Activated CD8-positive, alpha-beta memory T cell treated with anti-CD3 and anti-CD28 coated beads, Interleukin-2, amount 50 U/mL, for 24 hours (primary cell): ENCODE results near the gene CIPC.

ENCODE experiments used
- DNase-seq: peaks from one replicate; pipeline ENCODE4 v3.0.0-alpha.2; 2020; ENCODE audit errors: extremely low read depth

The CIPC gene

DNA sequence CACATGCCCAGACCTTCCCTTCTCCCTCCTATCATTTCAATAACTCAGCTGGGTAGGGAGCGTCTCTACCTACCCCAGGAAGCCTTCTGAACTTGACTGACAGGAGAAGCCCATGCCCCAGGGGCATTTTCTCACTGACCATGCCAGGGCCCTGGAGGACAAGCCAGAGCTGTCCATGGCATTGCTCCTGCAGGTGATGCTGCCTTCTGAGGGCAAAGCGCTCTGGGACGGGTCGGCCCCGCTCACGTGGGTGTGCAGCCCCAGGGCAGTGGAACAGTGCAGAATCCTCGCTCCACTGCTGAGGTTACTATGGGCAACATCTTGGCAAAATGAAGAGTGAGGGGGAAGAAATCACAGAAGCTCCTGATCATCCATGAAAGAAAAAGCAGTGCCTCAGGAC, 28.5 kb upstream of the CIPC start:
- no peak for DNase-seq

DNA sequence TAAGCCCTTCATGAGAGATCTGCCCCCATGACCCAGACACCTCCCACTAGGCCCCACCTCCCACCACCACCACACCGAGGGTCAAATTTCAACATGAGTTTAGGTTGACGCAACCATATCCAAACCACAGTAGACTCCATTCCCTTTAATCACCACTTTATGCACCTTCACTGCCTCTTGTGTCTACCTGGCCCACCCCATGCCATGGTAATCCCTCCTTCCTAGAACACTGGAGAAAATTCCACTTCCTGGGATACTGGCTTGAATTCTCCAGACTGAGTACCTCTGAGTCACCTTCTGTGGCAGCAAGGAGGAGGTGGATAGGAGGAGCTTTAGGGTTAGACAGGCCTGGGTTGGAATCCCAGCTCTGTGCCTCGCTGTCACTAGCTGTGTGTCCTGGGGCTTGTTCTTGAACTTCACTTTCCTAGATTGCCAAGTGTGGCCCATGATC, 26.1 kb upstream of the CIPC start:
- DNase-seq: no peak

DNA sequence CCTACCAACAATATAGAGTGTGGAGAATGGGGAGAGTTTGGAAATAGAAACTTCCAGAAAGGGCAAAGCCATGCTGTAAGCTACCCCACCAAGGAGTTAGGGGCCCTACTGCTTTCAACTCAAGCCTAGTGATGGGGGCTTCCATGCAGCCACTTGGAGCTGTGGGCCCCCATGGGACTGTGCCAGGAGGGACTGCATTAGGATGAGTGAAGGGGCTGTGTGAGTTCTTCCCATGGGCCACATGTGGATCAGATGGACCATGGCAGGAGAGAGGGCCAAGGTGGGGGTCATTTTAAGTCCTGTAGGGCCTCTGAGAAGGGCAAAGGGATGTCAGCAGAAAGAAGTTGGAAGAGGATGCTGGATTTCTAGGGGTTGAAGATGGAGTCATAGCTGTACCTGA, 23.1 kb upstream of the CIPC start:
- DNase-seq: no peak

DNA sequence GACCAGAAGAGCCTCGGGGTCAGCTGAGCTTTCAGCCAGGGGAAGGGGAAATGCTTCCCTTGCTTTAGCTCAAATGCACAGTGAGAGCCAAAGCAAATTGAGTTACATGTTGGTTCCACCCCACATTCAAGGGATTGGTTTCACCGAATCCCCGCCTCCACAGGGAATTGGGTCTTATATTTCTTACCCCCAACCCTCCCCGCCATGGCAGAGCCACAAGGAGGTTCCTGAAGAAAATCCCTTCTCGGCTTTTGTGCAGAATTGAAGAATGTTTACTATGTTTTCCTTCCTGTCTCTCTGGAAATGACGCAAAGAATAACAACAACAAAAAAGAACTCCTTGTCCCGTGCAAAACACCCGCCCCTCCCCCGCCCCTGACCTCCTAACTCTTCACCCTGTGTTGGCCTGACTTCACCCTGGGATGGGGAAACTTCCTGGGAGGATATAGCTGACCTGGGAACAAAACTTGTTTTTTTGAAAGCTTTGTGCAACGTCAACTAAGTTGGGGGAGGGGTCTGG, 21.9 kb upstream of the CIPC start:
- DNase-seq: no peak

DNA sequence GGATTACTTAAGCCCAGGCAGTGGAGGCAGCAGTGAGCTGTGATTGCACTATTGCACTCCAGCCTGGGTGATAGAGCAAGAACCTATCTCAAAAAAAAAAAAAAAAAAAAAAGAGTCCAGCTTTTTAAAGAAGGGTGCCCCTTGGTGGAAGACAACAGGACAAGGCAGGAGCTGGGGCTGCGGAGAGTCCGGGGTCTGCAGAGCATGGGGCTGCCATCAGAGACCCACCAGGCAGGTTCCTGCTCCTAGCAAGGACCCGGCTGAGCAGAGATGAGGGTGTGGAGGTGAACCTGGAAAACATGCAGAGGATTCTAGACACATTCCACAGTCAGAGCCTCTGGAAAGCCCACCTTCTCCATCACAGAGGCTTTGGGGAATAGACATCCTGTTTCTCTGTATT, 21.0 kb upstream of the CIPC start:
- DNase-seq: no peak

DNA sequence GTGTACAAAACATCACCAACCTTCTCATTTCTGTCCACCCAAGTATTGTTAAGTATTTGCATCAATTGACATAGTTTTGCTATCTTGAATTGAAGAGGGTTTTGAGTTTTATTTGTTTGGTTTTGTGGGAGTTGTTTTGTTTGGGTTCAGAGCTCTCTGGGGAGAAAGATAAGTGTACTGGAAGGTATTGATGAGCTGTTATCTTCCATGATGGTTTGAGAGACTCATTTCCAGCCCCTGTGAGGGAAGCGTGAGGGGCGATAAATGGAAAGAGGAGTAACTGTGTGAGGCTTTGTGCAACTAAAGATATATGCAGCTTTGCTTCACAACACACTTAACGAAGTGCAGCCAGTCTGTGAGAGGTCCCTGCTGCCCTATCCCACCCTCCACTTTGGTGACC, 15.7 kb upstream of the CIPC start:
- DNase-seq: no peak

DNA sequence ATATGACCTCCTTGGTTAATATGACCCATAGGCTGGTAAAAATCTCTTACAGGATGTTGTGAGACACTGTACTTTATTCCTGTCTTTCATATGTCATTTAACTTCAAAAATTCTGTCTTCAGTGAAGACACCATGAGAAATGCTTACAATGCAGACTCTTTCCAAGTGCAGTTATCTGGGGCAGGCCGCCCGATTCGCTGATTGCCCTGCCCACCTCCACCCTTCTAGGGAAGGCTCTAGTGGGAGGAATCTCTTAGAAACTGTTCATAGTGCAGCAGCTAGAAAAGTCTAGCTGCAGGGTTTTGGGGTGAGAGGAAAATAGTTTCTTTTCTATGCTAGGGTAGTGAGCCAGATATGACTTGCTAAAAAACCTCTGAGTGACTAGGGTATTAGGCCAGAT, 15.0 kb upstream of the CIPC start:
- no peak for DNase-seq

DNA sequence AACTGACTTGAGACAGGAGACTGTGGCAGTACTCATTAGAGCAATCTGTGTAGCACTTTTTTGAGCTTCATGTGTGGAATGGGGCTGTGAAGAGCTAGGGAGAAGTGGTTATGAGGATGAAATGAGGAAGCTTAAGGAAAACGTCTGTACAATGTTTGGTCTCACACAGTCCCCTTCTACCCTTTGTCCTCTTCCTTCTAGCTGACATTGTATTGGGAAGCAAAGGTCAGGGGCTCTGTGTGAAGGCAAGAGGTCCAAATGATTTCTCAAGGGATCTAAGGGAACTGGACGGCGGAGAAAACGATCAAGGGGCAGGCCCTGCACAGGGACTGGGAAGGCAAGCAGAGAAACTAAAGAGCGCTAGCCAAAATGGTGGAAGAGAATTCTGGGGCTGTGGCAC, 13.1 kb upstream of the CIPC start:
- no peak for DNase-seq

DNA sequence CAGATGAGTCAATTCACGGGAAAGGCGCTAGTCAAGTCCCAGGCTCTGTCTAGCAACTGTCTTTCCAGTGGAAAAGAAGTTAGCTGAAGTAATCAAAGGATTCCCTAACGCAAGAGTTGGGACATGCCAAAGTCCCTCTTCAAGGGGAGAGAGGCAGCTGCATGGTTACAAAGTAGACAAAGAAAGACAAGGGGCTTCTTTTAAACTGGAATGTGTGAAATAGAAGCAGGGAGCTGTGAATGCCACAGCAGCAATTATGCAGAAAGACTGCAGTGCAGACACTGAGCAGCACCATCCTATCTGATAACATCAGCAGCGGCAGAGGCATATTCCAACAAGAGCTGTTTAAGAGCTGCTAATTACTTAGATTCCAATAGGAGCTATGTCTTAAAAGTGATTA, 12.5 kb upstream of the CIPC start:
- no peak for DNase-seq

DNA sequence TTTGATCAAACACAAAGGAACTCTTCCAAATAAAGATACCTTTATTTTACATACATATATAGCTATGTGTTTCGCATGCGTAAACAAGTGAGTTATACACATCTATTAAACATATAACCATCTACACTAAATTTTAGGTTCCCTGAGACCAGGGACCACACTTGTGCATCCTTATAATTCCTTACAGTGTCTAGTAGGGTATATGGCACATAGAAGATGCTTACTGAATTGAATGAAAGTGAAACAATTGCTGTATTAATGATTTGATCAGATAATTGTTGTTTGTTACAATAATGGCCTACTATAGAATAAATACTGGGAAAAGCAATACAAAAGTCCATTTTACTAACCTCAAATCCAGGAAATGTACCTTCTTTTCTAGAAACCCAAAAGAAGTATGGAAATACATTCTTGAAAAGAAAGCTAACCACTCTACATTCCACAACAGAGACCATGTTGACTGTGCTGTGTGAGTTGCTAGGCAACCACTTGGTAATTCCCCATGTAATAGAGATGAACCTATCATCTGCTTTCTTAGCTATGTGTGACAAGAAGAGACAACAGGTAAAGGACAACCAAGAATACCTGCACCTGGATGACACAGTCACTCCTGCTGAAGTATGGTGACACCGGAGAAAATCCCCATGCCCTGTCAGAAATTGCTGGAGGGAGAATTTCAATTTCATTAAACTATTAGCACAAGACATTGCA, 11.9 kb upstream of the CIPC start:
- no peak for DNase-seq

DNA sequence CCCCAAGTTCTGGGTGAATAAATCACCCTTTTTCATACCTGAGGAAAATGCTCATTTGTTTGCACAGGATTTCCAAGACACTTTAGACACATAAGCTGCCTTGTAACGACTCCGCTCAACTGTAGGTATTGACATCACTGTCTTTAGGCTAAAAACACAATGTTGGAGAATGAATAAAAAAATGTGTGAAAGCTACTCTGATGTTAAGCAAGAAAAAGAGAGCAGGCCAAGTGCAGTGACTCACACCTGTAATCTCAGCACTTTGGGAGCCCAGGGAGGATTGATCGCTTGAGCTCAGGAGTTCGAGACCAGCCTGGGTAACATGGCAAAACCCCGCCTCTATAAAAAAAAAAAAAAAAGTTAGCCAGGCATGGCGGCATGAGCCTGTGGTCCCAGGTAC, 11.1 kb upstream of the CIPC start:
- DNase-seq: no peak

DNA sequence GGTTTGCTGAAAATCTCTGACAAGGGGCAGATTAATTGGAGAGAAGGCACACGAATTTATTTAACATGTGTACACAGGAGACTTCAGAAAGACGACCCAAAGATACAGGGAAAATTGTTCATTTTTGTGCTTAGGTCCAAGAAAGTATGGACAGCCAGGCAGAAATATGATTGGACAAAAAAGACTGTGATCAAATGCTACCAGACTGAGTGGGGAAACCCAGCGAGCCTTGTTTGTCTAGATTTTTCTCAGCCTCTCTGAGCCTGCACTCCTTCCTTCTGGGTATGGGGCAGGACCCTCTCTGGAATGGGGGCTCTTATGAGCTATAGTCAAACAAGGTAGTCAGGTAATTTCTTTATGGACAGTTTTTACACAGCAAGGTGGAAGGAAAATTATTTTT, 10.4 kb upstream of the CIPC start:
- DNase-seq: no peak

DNA sequence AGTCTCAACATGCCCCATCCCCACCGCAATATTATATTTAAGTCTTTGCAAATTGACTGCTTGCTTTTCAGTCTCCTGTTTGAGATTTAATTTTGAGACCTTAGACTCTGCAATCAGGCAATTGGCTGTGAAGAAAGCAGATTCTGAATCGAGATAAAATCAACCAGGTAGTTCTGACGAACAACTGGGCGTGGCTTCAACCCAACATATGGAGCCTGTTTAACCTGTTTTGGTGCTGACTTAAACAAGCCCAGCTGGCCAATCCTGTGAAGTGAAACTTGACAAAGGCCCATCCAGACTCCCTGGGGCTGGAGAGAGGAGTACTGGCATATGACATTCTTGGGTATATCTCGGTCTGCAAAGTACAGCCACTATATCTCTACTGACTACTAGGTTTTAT, 9.8 kb upstream of the CIPC start:
- DNase-seq: no peak

DNA sequence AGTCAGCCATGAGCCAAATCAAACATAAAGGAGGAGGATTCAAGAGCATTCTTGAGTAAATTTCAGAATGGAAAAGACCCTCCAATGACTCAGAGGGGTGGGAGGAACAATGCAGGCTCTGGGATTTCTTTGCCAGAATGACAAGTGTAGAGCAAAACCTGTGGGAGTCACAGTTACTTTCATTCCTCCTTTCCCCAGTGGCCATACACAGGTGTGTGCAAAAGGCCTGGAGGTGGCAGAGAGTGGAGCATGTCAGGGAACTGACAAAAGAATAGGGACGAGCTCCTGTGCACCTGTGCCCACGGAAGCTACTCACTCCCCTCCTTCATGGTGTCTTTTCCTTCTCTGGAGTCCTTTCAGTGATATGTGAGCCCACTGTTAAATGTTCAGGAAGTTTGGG, 9.4 kb upstream of the CIPC start:
- no peak for DNase-seq

DNA sequence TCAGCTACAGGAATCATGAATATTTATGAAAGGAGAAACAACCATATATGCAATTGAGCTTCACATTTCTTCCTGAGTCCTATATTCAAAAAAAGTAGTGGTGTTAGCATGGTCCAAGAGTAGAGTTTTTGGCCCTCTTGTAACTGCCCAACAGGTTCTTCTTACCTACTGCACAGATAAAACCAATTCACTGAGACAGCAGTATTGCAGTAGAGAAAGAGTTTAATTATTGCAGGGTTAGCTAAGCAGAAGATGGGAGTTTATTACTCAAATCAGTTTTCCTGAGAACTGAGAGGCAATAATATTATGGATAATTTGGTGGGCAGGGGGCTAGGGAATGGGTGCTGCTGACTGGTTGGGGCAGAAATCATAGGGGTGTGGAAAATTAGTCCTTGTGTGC, 6.5 kb upstream of the CIPC start:
- DNase-seq: no peak

DNA sequence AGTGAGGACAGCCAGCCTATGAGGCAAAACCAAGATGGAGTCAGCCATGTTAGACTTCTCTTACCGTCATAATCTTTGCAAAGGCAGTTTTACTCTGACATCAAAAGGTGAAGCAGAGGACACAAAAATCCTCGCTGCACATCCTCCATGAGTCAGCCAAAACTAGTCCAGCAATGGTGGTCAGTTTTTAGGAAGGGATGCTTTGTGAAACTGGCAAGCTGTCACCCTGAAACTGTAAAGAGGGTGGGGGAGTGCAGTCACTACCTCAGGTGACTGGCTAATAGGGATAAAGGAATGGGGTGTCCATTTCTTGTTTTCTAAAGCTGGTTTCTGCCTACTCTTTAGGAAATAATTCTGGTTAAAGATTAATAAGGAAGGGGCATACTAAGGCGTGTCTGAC, 5.4 kb upstream of the CIPC start:
- DNase-seq: no peak

DNA sequence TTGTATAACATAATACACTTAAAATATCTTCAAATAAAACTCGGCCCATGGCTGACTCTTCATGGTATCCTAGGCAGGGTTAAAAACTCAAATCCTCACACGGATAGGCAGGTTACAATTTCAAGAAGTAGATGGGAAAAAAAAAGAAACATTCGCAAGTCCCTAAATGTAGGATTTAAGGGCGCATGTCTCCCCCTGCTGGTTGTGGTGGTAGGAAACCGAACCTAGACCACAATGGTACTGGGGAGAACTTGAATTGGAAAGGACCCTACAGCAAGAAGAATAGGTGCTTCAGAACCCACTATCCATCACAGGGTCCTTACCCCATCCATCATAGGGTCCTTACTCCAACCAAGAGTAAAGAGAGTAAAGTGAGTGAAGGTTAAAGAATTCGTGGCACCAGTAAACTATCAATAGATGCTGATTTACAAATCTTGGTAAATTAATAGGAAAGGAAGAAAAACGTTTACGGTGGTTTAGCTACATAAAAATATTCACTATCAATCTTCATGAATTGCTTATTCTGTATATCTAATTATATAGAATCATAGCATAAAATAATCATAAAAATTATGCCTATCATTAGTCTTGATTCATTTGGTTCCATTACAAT, 3.3 kb upstream of the CIPC start:
- peak; percentile 59 for DNase-seq

DNA sequence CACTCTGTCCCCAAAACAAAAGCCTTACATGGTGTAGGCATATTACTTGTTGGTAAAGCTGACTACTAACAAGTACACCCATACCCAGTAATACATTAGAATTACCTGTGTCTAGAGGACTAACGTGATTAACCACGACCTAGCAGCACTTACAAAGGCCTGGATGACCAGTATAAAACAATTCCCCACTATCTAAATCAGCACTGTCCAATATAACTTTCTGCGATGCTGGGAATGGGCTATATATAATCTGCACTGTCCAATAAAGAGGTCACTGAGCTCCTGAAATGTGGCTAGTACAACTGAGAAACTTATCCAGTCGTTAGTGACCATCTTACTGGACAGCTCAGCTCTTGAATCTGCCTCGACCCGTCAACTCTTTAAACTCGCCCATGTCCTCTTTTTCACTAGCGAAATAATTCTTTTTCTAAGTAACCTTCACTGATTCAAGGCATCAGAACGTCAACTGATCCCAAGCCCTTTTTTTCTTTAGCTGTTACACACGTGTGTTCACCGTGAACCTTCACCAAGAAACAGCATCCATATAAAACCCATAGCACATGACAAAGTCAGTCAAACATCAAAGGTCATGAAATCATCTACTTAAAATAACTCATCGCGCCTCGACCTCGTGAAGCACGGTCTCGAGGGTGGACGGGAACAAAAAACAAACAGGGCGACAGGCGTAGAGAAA, 905 bp upstream of the CIPC start:
- no peak for DNase-seq

DNA sequence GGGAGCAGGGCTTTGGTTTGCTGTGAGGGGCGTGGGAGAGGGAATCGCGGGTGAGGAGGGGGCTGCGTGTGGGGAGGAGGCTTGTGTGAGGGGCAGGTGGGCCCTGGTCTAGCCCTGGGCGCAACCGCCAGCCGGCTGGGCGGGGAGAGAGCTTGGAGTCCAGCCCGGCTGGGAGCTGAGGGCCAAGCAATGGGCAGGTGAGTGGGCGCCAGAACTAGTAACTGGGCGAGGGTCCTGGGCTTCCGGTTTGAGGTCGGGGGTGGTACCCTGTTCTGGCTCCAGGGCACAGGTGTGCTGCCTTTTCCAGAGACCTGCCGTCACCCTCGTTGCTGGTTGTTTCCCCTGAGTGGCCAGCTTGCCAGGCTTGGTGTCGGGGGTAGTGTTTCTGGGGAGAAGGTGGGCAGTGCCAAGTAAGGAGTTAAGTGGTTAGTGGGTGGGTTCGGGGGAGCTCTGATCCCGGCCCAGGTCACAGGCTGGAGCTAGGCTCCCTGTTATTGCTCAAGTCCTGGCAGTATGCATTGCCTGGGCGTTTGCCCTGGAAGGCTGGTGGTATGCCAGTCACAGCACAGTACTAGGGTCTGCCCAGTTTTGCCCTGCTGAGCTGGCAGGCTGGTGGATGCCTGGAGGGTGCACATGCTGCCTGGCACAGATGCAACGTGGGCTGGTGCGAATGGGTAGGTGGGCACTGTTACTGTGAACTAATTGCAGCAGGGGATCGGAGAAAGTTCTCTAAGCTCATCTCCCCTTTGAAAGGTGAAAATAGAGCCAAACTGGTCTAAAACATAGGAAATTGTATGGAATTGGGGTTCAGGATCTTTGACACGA, 683 bp downstream of the CIPC start:
- no peak for DNase-seq

DNA sequence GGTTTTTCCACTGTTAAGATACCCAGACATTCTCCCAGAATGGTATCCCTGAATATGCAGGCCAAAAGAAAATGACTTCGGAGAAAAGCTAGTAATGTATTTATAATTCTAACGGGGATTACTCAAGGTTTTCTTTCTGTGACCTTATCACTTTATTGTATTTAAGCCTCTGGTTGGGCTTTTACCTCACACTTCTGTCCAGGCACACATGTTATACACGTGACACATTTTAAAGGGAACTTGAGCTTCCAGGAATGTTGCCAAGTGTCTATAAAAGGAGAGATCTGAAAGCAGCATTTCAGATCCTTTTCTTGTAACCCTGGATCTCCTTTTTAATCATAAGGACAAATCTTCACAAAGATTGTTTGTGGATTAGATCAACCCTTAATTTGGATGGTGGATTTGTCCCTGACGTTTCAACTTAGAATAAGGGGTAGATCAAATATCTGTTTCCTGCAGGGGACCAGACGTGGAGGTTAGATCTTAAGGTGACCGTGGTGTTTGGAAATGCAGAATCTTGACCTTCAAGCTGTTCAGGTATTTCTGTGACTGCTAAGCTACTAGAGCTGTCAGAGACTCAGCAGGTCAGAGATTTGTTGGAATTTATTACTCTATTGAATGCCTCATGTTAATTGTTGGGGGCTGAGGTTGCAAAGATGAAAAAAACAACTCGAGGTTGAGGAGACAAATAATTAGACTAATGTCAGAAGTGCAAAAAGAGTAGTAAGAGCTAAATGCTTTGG, 1.5 kb downstream of the CIPC start:
- DNase-seq: no peak

DNA sequence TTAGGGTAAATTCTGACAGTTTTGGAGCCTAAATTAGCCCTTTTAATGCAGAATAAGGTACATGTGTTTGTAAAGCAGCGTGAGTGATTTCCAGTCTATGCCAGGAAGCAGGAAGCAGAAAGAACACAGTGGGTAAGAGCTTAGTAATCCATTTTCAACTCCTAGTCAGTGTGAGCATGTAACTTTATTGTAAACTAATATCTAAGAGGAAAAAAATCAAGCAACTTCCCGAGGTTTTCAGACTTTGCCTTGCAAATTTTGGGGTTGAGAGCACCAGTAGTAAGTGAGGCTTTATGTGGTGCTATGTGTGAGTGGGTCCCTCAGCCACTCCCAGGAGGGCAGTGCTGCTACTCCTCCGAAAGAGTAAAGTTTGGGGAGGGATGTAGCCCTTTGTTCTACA, 2.9 kb downstream of the CIPC start:
- no peak for DNase-seq

DNA sequence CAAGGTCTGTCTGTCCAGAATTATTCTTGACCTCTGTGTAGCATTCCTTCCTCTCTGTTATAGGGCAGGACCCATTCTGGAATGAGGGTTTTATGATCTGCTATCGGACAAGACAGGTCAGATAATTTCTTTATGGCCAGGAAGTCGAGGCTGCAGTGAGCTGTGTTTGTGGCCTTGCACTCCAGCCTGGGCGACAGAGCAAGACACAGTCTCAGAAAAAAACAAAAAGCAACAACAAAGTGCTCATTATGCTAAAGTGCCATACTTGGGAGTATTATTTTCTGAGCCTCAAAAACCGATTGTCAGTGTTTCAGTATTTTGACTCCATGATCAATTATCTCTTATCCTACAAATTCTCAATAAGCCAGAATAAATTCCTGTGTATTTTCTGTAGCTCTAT, 4.1 kb downstream of the CIPC start:
- no peak for DNase-seq
